ENCODE results near the gene ALG10. TPM values are rescaled to one million over a fixed set of nuclear protein-coding genes. Genes with fewer than 3 reads are reported as not detected.
A peak's percentile ranks its signal among the peaks of the same experiment; 100 is the strongest.
"Not testable (repeated sequence)": the region's sequence is repeated elsewhere in the genome, so short reads cannot be mapped to it uniquely, and the experiment has no call there.

The ALG10 gene
- 3.5 TPM for polyA plus RNA-seq (2013, experiment 1 of 2; ENCODE audit: insufficient read length)
- polyA plus RNA-seq (2013, experiment 2 of 2; ENCODE audit: insufficient read length): 2.9 TPM

GRCh38 chr12:34022079-34022830 is at the start of gene ALG10:
TSS of gene ALG10 (plus strand) at chr12:34022496. CDS start at chr12:34022600, 104 bp downstream.
- DNase-seq: peak; percentile 99

GRCh38 chr12:33972884-33973283 is 49.4 kb upstream of the ALG10 start:
- DNase-seq: not testable (repeated sequence)

- DNase-seq: no peak
These were observed 44.4 kb upstream of the ALG10 start for GRCh38 chr12:33977887-33978286.

GRCh38 chr12:33988197-33988805 is 34.0 kb upstream of the ALG10 start:
- DNase-seq: no peak

- no peak for DNase-seq
These were observed 33.4 kb upstream of the ALG10 start for GRCh38 chr12:33988913-33989312.

GRCh38 chr12:33994857-33995808 is 27.2 kb upstream of the ALG10 start:
- no peak for DNase-seq

- DNase-seq: not testable (repeated sequence)
These were observed 13.5 kb upstream of the ALG10 start for GRCh38 chr12:34008835-34009234.

GRCh38 chr12:34016361-34016760 is 5.9 kb upstream of the ALG10 start:
- DNase-seq: no peak

GRCh38 chr12:34021071-34021470 is 1.2 kb upstream of the ALG10 start:
- no peak for DNase-seq

- peak; percentile 12 for DNase-seq
These were observed 5.4 kb downstream of the ALG10 start for GRCh38 chr12:34027661-34028060.

- DNase-seq: no peak
These were observed 8.3 kb downstream of the ALG10 start for GRCh38 chr12:34030591-34030990.

- peak; percentile 5 for DNase-seq
These were observed 11.5 kb downstream of the ALG10 start for GRCh38 chr12:34033628-34034296.

- DNase-seq: not testable (repeated sequence)
These were observed 16.1 kb downstream of the ALG10 start for GRCh38 chr12:34038357-34038756.

GRCh38 chr12:34046570-34046969 is 24.3 kb downstream of the ALG10 start:
- DNase-seq: no peak

GRCh38 chr12:34047855-34048254 is 25.6 kb downstream of the ALG10 start:
- DNase-seq: not testable (repeated sequence)

- no peak for DNase-seq
These were observed 26.4 kb downstream of the ALG10 start for GRCh38 chr12:34048714-34049113.

- DNase-seq: no peak
These were observed 29.2 kb downstream of the ALG10 start for GRCh38 chr12:34051486-34051885.

GRCh38 chr12:34054938-34055337 is 32.6 kb downstream of the ALG10 start:
- DNase-seq: no peak
